HTERT RPE-1 (cell line): Measurements from ENCODE around the gene ADGRL3.

Experiments
- in situ Hi-C: fragments of 300-500 bp; cut with MboI; formaldehyde crosslinking; loops from 4 replicates; pipeline ENCODE4 v1.14.3; 2020; ENCODE audit warnings: low sequenced_read_pairs

Gene ADGRL3

DNA sequence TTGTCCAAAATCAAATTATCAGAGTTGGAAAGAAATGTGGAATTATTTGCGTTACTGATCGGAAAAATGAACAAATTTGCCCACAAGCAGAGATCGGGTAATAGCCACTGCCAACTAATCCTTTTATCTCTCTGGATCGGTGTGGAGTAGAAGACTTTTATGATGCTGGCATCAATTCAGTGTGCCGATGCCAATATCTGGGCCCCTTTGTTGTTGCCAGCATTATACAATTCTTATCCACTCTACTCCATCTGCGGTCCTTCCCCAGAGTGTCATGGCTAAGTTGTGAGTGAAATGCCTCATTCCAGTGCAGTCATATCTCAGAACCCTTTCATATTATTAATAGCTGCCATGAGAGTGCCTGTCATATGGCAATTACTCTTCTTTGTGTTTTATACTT is 660.2 kb downstream of the ADGRL3 start:
- in situ Hi-C loops, result no loop called here

DNA sequence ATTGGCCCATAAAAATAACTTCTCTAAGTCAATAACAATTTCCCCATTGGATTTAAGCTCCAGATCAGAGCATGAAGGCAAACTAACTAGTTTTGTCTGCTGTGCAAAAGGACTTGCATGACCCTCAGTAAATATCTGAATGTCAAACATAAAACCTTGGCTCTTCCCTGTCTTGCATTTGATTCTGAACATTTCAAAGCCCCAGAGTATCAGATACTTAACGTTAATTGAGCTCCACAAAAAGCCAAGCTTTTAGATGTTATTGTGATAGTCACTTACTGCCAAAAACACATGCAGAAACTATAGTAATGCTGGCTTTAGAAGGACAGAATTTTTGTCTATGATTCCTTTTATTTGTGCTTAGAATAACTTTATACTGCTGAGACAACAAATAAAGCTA is 664.2 kb downstream of the ADGRL3 start:
- in situ Hi-C loops, result no loop called here

DNA sequence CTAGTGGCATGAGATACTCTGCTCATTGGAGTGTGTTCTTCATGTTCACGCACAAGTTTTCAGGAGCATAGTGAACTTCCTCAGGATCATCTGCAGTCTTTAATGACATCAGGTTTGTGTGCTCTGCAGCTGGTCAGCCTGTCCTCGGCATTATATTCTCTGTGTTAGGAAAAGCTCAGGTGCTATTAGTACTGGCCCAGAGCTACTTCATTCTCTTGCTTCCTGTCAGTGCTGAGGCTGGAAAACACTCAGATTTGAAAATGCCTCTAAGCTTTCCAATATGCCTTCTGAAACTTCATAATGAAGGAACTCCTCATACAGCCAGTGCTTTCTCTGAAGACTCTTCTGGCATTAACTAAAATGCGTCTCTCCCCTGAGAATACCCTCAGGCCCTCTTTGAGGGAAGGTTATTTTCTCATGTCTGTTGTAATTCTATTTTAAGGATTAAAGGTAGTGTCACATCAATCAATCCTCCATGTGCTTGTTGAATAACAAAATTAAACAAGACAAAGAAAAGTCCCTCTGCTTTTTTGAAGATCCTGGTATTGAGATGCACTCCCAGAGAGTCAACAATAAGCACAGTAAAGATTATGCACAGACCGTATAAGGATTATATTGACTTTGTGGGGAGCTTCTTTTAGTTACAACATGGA is 666.4 kb downstream of the ADGRL3 start:
- in situ Hi-C loops, result no loop called here

DNA sequence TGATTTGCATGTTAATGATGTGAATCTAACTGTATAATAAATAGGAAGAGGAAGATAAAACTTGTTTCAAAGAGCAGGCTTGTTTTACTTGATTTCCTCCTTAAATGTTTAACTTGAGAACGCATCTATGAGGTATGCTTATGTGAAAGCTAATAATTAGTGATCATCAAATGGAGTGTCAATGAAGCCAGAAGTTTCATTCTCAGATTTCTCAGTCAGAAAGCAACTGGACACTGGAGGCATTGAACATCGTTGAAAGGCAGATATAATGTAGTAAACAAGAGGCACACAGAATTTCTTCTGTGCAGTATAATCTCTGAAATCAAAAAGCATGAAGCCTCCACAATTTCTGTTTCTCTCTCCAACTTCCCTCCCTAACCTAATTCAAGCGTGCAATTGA is 672.9 kb downstream of the ADGRL3 start:
- in situ Hi-C loops, result no loop called here

DNA sequence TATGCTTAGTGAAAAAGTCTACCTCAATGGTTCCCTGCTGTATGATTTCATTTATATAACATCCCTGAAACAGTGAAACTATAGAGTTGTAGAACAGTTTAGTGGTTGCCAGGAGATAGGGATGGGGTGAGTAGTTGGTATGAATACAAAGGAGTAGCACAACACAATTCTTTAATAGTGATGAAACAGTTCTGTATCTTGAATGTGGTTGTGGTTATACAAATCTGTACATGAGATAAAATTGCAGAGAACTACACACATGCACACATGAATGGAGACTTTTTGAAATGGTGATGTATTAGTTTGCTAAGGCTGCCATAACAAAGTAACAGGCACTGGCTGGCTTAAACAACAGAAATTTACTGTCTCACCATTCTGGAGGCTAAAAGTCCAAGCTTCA is 677.1 kb downstream of the ADGRL3 start:
- in situ Hi-C loops, result no loop called here

DNA sequence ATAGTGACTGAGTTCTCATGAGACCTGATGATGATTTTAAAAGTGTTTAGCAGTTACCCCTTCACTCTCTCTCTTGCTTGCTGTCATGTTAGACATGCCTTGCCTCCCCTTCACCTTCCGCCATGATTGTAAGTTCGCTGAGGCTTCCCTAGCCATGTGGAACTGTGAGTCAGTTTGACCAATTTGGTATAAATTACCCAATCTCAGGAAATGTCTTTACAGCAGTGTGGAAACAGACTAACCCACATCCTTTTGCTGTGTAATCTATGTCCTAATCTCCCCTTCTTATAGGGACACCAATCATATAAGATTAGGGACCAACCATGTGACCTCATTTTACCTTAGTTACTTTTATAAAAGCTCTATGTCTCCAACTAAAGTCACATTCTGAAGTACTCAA is 677.8 kb downstream of the ADGRL3 start:
- in situ Hi-C loops, result no loop called here

DNA sequence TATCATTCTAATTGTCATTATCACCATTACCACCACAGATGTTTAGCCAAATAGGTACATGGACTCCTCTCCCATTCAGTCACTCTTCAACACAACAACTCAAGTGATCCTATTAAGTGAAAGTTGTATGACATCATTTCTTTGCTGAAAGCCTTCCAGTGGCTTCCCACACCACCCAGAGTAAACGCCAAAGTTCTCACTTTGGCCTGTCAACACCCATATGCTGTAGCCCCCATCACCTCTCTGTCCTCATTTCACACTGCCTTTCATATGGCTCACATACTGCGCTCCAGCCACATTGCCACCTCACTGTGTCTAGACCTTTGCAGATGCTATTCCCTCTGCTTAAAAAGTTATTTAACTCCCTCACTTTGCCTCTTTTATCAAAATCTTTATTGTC is 682.3 kb downstream of the ADGRL3 start:
- in situ Hi-C loops, result no loop called here

DNA sequence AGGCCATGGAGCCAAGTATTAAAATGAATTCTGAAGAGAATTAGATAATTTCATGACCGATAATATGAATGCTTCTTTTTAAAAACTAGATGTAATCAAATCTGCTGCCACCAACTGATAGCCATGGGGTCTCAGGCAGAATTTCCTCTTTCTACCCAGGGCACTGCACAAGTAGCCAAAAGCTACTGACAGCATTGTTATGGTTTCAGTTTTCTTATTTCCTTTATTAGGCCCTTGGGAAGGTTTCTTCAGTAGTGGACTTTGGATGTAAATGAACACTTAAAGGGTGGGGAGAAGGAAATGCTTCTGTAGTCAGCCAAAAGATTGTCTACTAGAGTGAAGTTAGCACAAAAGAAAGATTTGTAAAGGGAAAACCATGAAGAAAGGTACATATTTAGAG is 686.0 kb downstream of the ADGRL3 start:
- in situ Hi-C loops, result no loop called here

DNA sequence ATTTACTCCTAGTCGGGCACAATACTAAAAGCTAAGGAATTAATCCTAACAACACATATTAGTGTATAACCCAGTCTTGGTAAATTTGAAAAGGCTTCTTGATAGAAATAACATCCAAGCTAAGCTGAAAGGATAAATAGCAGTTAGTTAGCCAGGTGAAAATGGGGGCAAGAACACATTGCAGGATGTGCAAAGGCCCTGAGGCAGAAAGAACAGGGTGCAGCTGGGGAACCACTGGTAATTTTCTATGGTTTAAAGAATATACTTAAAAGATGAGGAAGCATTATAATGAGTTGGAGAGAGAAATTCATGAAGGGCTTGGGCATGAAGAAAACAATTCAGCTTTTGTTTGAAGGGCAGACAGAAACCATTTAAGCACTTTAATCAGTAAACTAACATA is 689.0 kb downstream of the ADGRL3 start:
- in situ Hi-C loops, result no loop called here

DNA sequence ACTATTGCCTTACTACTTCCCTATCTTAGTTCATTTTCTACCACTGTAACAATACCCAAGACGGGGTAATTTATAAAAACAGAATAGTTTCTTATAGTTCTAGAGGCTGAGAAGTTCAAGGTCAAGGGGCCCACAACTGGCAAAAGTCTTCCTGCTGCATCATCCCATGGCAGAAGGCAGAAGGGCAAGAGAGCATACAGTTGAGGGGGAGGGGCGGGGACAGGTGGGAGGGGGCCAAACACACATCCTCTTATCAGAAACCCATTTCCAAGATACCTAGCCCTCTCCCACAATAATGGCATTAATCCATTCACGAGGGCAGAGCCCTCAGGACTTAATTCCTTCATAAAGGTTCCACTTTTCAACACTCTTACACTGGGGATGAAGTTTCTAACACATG is 690.2 kb downstream of the ADGRL3 start:
- in situ Hi-C loops, result no loop called here

DNA sequence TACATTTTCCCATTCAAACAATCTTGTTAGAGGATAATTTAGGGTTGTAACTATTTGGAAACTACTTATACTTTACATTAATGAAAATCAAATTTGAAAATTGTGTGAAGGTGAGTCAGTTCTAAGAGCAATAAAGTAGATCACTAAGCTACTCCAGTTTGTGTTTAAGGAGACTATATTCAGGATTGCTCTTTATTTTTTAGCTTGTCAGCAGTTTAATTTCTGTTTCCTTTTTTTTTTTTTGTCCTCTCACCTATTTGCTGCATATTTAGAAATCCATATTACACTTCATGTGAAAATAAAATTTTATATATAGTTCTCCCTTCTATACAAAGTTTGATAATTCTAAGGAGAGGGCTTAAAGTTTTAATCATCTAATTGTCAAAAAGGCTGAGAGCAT is 691.8 kb downstream of the ADGRL3 start:
- in situ Hi-C loops, result no loop called here

DNA sequence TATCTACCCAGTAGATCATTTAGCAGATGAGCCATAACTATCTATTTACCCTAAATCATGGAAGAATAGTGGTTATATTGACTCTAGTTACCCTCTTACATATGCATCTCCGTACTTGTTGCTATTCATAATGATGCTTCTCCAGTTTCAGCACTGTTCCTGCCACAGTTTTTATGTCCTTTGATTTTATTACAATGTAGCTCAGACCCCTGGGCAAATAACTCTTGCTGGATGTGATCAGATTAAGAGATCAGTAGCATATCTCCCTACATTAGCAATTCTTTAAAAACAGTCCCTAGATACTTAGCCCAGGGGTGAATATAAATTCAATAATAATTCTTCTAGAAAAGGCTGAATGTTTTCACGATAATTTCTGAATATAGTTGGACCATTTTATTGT is 696.5 kb downstream of the ADGRL3 start:
- in situ Hi-C loops, result no loop called here

DNA sequence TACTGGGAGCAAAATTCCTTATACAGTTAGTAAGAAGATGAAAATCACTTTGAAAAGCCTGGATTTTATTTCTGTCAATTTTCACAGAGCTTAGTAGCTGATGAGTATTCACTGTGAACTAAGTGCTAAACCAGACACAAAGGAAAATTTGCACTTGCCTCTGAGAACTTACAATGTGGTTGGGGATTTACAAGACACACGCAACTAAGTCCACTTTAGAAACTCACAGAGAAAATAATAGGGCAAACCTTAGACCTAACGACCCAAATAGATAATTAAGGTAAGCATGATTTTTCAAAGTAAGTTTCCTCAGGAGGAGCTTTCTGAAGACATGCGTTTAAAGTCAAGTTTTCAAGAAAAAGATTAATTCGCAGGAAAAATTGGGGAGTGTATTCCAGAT is 708.9 kb downstream of the ADGRL3 start:
- in situ Hi-C loops, result no loop called here

DNA sequence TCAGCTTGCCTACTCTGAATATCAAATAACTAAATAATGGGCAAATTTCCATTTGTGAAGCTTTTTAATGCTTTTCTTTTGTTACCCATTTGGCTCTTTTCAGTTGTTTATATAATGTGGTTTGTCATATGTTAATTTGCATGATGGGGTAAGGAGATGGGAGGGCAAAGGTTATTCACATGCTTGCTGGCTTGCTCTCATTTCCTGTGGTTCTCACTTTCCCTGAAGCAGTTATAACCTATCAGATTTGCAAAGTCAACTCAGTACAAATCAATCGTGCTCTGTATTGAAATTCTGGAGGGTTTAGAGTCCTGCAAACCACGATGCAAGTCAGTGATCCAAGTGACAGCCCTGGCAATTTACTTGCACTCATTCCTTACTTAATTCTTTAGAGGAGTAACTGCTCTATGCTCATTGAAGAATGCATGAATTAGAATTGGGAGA is 711.2 kb downstream of the ADGRL3 start:
- in situ Hi-C loops, result no loop called here

DNA sequence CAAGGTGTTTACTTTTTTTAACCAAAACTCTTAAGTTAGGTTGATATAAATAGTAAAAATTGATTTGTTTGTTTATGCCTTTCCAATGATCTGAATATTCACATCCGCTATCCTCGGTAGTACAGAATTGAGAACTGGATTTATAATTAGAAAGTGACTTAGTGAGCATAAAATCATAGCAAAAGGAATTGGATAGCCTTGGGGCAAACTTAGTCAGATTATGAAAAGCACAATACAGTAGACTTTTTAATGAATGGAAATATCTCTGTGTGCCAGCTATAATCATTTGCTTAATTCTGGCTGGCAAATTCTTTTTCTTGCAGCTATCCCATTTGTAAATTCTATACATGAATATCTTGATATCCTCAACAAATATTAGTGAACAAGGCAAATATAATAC is 713.5 kb downstream of the ADGRL3 start:
- in situ Hi-C loops, result no loop called here

DNA sequence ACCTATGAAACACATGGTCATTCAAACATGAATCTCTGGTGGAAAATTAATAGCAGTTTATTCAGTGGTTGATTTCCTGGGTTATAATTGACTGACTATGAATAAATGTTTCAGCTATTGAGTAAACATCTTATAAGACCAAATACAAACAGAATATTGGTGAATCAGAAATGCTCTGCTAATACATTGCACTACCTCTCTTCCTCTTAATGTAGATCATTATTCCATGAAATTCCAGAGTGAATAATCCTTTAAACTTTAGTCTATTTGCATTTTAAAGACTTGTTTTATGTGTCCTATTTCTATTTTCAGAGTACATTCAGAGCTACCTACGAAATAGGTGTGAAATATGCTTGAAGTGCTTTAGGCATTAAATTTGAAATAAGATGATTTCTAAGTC is 715.4 kb downstream of the ADGRL3 start:
- in situ Hi-C loops, result no loop called here

DNA sequence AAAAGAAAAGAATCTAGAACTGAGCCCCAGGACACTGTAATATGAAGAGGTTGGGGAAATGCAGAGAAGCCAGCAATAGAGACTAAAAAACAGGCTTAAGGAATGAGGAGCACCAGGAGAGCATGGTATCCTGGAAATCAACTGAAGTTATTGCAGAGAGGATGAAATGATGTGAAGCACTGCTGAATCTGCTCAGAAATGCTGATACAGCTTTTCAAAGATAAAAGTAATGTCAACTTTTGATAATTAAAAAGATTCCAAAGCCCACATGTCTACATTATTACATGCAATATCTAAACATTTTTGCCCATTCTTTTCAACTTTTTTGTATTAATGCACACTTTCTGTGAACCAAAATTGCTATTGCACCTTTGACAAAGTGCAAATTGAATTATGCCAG is 718.4 kb downstream of the ADGRL3 start:
- in situ Hi-C loops, result no loop called here

DNA sequence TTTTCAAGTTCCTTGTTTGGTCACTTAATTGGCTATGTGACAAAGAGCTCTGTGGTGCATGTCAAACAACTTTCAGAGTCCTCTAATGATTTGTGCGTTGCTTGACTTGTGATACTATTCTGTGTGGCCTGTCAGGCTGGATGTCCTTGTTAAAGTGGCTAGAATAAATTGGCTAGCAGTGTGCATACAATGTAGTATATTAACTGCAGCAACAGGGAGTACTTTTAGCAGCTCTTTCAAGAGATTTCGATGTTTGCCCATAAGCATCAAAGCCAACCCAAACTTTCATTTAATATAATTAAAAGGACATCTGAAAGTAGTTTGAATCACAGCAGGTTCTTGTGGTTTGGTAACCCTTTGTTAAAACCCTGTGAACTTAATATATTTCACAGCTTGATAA is 718.9 kb downstream of the ADGRL3 start:
- in situ Hi-C loops, result no loop called here

DNA sequence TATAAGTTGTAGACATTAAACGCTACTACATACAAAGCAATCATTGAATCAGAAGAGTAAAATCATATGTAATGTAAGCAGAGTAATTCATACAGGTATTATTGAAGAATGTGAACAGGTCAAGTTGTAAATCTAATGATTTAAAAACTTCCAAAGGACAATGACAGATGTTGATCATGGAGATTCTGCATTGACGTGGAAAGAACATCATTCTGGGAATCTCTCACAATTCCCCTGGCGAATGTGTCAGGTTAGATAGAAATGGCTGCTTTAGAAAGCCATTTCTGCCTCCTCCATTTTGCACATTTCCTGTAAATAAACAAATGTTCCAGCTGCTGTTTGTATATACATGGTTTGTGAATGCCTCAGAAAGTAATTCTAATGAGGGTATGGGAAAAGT is 719.4 kb downstream of the ADGRL3 start:
- in situ Hi-C loops, result no loop called here

DNA sequence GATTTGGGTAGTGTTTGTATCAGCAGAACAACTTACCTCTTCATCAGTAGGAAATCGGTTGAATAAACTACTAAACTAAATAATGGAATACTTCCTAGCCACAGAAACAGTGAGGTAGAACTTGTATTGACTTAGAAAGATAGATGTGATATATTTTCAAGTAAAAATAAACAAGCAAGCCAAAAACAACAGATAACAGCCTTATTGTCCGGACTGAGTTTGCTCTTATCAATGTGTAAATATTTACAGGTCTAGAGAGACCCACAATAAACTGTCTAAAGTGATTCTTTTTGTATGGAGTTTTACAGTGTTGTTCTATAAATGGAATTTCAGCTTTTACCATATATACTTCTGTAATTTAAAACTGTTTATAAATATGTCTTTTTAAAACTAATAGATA is 721.8 kb downstream of the ADGRL3 start:
- in situ Hi-C loops, result no loop called here

DNA sequence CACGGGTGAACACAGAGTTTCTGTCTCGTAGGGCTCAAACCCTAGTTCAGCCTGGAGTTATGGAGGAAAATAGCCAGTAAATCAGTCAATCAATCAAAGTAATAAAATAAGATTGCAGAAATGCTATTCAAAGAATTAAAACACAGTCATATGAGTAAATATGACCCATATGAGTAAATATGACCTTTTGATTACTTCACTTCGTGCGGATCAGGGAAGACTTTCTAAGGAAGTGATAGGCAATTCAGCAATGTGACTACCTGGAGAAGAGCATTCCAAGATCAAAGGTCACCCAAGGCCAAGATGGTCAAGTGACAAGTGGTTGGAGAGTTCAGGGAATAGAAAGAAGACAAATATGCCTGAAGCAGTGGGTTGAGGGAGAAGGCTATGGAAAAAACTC is 722.6 kb downstream of the ADGRL3 start:
- in situ Hi-C loops, result no loop called here

DNA sequence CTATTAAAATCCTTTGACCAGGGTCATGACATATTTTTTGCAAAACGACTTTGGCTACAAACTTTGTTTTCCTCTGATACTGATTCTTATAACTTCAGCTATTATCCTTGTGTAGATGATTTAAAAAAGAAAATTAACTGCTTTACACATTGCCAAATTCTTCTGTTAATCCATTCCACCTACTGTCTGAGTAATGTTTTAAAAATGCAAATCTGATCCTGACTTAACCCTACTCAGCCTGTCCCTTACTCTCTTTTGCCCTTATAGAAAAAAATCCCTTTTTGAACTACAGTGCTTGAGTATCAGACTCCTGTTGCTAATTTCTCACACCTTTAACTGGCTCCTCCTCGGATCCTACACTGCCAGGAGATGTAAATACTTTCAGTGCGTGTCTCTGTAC is 723.1 kb downstream of the ADGRL3 start:
- in situ Hi-C loops, result no loop called here

DNA sequence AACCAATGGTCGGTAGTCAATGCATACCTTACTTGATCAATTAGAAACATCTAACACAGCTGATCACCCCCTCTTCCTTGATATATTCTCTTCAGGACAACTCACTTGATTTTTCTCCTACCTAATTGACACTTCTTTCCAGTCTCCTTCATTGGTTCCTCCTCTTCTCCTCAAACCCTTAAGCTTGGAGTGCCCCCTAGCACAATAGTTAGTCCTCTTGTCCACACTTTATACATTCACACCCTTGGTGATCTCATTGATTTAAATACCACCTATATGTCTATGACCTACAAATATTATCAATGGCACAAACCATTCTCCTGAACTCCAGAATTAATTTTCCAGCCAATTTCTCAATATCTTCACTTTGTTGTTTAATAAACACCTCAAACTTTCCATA is 724.0 kb downstream of the ADGRL3 start:
- in situ Hi-C loops, result no loop called here

DNA sequence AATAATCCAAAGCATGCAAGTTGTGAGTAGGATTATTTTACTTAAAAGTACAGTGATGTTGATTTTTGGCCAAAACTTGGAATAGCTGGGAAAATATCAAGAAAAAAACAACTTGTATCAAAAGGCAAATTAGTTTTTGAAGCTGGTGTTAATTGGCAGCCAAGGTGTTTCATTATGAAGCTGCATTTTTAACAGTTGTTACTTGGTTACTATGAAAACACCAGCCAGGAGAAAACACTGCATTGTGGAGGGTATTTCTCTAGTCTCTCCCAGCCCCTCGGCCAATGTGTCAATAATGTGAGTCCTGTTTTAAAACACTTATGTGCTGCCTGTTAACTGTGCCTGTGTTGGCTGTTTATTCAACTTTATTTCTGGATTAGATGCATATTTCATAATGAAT is 733.4 kb downstream of the ADGRL3 start:
- in situ Hi-C loops, result no loop called here
